ENCODE measurements around the gene CHST11.

Gene CHST11

DNA sequence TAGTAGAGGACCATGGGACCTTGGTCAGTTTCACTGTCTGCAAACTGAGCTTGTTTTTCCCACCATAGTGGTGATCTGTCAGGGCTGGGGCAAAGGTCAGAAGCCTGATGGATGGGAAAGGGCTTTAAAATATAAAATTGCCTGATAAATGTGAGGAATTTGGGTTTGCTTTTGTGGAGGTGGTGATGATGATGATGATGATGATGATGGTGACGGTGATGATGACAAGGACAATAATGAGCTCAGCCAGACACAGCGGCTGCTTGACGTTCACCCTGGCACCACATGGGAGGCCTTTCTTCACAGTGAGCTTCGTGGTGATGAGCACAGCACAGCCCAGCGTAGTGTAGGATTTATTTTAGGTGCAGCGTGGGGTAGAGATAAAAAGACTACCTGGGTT lies 257.6 kb downstream of the CHST11 start:
- no peak for DNase-seq (ENCODE audit: low read depth, low spot score)
- H3K9ac ChIP-seq (ENCODE audit: insufficient read length), result no peak overlapping the region
- no peak overlapping the region for H3K27ac ChIP-seq

GRCh38 chr12:104716172-104716571 lies 259.4 kb downstream of the CHST11 start:
- Histone ChIP-seq H3K4me3 (no peak overlapping the region), H3K27ac (no peak overlapping the region), H3K9ac (ENCODE audit: insufficient read length) (no peak overlapping the region), H3K9me3 (ENCODE audit: low read depth, low read length) (no peaks in the 10 kb centered on the region), H3K36me3 (ENCODE audit: insufficient read depth, low read length) (no peaks in the 10 kb centered on the region)
- TF ChIP-seq POLR2AphosphoS5 (IDR thresholded peaks at IDR 0.05; ENCODE audit: borderline replicate concordance, low read depth, low read length), result no peak
- DNase-seq (ENCODE audit: low read depth, low spot score), result no peak

More for the DNA sequence above, 257.6 kb downstream of the CHST11 start:
- H3K4me3 ChIP-seq, result no peak overlapping the region
- H3K36me3 ChIP-seq (ENCODE audit: insufficient read depth, low read length), result no peaks in the 10 kb centered on the region
- TF ChIP-seq FOXP2 (optimal IDR thresholded peaks at IDR 0.05; ENCODE audit: control extremely low read depth, extremely low read length, insufficient read depth) (no peak), EZH2 (IDR thresholded peaks at IDR 0.05) (no peak), POLR2AphosphoS5 (IDR thresholded peaks at IDR 0.05; ENCODE audit: borderline replicate concordance, low read depth, low read length) (no peak)
- no peaks in the 10 kb centered on the region for H3K9me3 ChIP-seq (ENCODE audit: low read depth, low read length)

DNA sequence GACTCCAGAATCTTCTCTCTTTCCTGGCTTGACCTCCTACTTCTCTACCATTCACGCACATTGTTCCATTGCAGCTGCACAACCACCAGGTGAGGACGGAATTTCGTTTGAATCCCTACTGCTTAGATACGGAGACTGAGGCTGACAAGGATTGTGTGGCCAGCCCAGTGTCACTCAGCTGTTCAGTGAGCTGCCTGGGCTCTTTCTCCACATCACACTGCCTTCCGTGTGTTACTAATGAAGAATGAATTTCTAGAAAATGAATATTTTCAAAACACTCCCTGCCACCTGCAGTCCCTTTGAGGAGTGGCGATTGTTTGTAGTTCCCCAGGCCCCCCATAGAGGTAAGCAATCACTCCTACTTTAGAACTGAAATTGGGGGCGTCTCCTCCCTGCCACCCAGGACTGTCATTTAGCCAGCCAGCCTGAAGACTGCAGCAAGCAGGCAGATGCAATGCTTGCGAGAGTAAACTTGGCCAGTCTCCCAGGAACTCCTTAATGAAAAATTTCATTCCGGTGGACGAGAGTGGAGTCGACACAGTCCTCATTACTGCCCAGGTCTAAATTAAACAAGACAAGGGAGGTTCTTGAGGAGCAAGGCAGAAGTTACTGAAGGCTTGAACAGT lies 261.7 kb downstream of the CHST11 start:
- H3K9ac ChIP-seq (ENCODE audit: insufficient read length), result no peak overlapping the region
- DNase-seq (ENCODE audit: low read depth, low spot score), result no peak
- TF ChIP-seq EZH2 (IDR thresholded peaks at IDR 0.05), result no peak
- no peak for TF ChIP-seq POLR2AphosphoS5 (IDR thresholded peaks at IDR 0.05; ENCODE audit: borderline replicate concordance, low read depth, low read length)
- TF ChIP-seq FOXP2 (optimal IDR thresholded peaks at IDR 0.05; ENCODE audit: control extremely low read depth, extremely low read length, insufficient read depth), result no peak
- no peak overlapping the region for H3K4me3 ChIP-seq
- H3K27ac ChIP-seq, result no peak overlapping the region
- no peaks in the 10 kb centered on the region for H3K36me3 ChIP-seq (ENCODE audit: insufficient read depth, low read length)
- H3K9me3 ChIP-seq (ENCODE audit: low read depth, low read length), result no peaks in the 10 kb centered on the region

GRCh38 chr12:104719700-104720338 lies 263.1 kb downstream of the CHST11 start:
- Histone ChIP-seq H3K4me3 (no peak overlapping the region), H3K9ac (ENCODE audit: insufficient read length) (no peak overlapping the region), H3K27ac (no peak overlapping the region), H3K36me3 (ENCODE audit: insufficient read depth, low read length) (no peaks in the 10 kb centered on the region), H3K9me3 (ENCODE audit: low read depth, low read length) (no peaks in the 10 kb centered on the region)
- TF ChIP-seq POLR2AphosphoS5 (IDR thresholded peaks at IDR 0.05; ENCODE audit: borderline replicate concordance, low read depth, low read length), result no peak
- no peak for TF ChIP-seq FOXP2 (optimal IDR thresholded peaks at IDR 0.05; ENCODE audit: control extremely low read depth, extremely low read length, insufficient read depth)
- TF ChIP-seq EZH2 (IDR thresholded peaks at IDR 0.05), result no peak
- DNase-seq (ENCODE audit: low read depth, low spot score), result no peak

DNA sequence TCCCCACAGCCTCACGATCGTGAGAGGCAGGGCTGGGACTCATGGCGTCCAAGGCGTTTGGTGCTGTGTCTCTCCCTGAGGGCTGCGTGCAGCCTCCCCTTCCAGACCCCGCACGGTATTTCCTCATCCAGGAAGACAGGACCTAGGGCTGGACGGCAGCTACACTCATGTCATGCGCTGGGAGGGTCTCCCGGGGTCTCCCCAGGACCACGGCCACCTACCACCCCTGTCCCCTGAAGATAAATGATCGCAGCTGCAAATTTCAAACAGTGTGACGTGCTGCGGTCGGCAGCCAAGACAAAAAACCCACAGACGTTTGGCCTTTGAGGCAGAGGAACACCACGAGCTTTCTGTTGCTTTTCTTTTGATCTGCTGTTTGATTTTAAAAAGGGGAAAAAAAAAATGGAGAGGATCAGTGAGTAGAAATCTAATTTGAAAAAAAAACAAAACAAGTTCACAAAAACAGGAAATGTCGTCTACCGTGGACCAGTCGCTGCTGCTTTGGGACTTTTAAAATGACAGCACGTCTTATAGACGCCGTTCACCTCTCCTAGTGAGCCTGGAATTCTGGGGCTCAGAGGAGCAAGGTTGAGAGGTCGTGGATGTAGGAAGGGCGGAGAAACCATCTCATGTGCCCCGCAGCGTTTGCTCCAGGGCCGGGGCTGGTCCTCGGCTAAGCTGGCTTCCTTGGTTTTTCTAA lies 263.7 kb downstream of the CHST11 start:
- Histone ChIP-seq H3K9ac (ENCODE audit: insufficient read length) (no peak overlapping the region), H3K36me3 (ENCODE audit: insufficient read depth, low read length) (no peaks in the 10 kb centered on the region), H3K27ac (no peak overlapping the region), H3K4me3 (no peak overlapping the region), H3K9me3 (ENCODE audit: low read depth, low read length) (no peaks in the 10 kb centered on the region)
- no peak for TF ChIP-seq FOXP2 (optimal IDR thresholded peaks at IDR 0.05; ENCODE audit: control extremely low read depth, extremely low read length, insufficient read depth)
- TF ChIP-seq POLR2AphosphoS5 (IDR thresholded peaks at IDR 0.05; ENCODE audit: borderline replicate concordance, low read depth, low read length), result no peak
- no peak for TF ChIP-seq EZH2 (IDR thresholded peaks at IDR 0.05)
- no peak for DNase-seq (ENCODE audit: low read depth, low spot score)

DNA sequence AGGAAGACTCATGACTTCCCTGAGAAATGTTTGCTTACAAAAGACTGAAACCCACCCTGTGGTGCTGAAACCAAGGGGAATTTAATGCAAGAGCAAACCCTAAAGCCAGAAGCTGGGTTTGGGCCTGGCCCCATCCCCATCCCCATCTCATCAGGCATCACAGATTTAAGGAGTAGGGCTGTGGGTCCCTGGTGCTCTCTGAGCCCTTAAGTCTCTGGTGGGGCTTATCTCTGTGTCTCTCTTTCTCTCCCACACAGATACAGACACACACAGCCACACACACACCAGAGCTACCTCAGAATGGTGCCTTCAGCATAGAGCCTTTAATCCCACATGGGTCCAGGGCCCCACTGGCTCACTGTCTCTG lies 264.3 kb downstream of the CHST11 start:
- TF ChIP-seq POLR2AphosphoS5 (IDR thresholded peaks at IDR 0.05; ENCODE audit: borderline replicate concordance, low read depth, low read length) (no peak), EZH2 (IDR thresholded peaks at IDR 0.05) (no peak), FOXP2 (optimal IDR thresholded peaks at IDR 0.05; ENCODE audit: control extremely low read depth, extremely low read length, insufficient read depth) (no peak)
- H3K27ac ChIP-seq, result no peak overlapping the region
- DNase-seq (ENCODE audit: low read depth, low spot score), result no peak
- no peaks in the 10 kb centered on the region for H3K9me3 ChIP-seq (ENCODE audit: low read depth, low read length)
- no peak overlapping the region for H3K9ac ChIP-seq (ENCODE audit: insufficient read length)
- no peak overlapping the region for H3K4me3 ChIP-seq
- H3K36me3 ChIP-seq (ENCODE audit: insufficient read depth, low read length), result no peaks in the 10 kb centered on the region

- no peak for TF ChIP-seq FOXP2 (optimal IDR thresholded peaks at IDR 0.05; ENCODE audit: control extremely low read depth, extremely low read length, insufficient read depth)
- TF ChIP-seq POLR2AphosphoS5 (IDR thresholded peaks at IDR 0.05; ENCODE audit: borderline replicate concordance, low read depth, low read length), result no peak
- no peak for TF ChIP-seq EZH2 (IDR thresholded peaks at IDR 0.05)
- no peaks in the 10 kb centered on the region for H3K9me3 ChIP-seq (ENCODE audit: low read depth, low read length)
- H3K36me3 ChIP-seq (ENCODE audit: insufficient read depth, low read length), result no peaks in the 10 kb centered on the region
- H3K9ac ChIP-seq (ENCODE audit: insufficient read length), result no peak overlapping the region
- no peak for DNase-seq (ENCODE audit: low read depth, low spot score)
- H3K27ac ChIP-seq, result no peak overlapping the region
- H3K4me3 ChIP-seq, result no peak overlapping the region
Measured at GRCh38 chr12:104721936-104722335, 265.2 kb downstream of the CHST11 start.

DNA sequence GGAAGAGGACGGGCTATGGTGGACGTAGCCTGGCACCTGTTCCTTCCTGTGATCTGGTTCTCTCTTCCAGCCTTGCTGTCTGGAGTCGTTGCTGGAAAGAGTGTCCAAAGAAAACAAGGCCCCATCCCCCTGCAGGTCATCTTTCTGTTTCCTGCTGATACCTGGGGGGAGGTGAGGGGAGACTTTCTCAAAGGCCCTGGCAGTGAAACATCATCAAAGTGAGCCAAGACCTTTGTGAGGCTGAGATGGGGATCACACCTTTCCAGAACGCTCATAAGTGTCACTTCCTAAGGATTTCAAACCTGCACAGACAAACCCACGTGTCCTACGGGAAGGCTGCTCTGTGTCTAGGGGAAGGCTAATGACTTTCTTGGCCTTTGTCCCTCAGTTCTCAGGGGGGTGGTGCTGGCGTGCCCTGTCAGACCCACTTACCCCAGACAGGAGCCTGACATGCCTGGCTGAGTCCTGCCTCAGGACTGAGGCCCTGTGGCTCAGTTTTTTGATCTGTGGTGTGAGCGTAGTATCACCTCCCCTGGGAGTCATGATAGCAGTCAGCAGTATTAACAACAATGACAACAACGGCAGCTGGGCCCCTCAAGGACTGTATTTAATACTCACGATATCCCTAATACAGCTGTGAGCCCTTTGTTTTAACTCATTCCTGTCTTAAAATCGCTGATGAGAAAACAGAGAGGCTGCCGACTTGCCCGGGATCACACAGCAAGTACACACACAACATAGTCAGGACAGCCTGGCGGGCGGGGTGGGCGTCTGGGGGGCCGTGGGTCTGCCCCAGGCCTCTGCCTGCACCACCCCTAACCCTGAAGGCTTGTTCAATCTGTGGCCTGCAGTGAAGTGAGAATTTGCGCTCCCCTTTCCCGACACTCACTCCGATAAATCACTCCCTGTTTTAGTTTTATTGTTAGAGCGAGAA lies 266.1 kb downstream of the CHST11 start:
- DNase-seq (ENCODE audit: low read depth, low spot score), result no peak
- H3K9me3 ChIP-seq (ENCODE audit: low read depth, low read length), result no peaks in the 10 kb centered on the region
- no peak overlapping the region for H3K4me3 ChIP-seq
- no peaks in the 10 kb centered on the region for H3K36me3 ChIP-seq (ENCODE audit: insufficient read depth, low read length)
- no peak overlapping the region for H3K27ac ChIP-seq
- TF ChIP-seq EZH2 (IDR thresholded peaks at IDR 0.05), result no peak
- no peak overlapping the region for H3K9ac ChIP-seq (ENCODE audit: insufficient read length)
